Mesenchymal stem cell (in vitro differentiated cells and primary cell): Measurements from ENCODE around the gene ST3GAL5.

Experiments used
- DNase-seq: peaks from one replicate; pipeline ENCODE4 v3.0.0-alpha.2; 2013
- H2AFZ ChIP-seq: one replicate; pipeline ENCODE4 v1.6.1; 2013; ENCODE audit warnings: low read depth, mild to moderate bottlenecking, control low read depth, inconsistent platforms, low read length, moderate library complexity
- H2AK5ac ChIP-seq: 2 replicates; pipeline ENCODE4 v1.6.1; 2013; ENCODE audit warnings: low read length, moderate library complexity, mild to moderate bottlenecking, inconsistent platforms; ENCODE audit not compliant: severe bottlenecking
- H2BK120ac ChIP-seq: one replicate; pipeline ENCODE4 v1.6.1; 2013; ENCODE audit warnings: low read depth, mild to moderate bottlenecking, inconsistent platforms, low read length, moderate library complexity
- H2BK12ac ChIP-seq, 2 experiments: one replicate each; pipeline ENCODE4 v1.6.1; 2013; ENCODE audit warnings: inconsistent platforms in 2 of 2, low read length in 2 of 2, mild to moderate bottlenecking in 2 of 2, moderate library complexity in 2 of 2, control low read depth in 1 of 2
- H2BK15ac ChIP-seq: one replicate; pipeline ENCODE4 v1.6.1; 2013; ENCODE audit warnings: mild to moderate bottlenecking, low read depth, inconsistent platforms; ENCODE audit not compliant: poor library complexity, severe bottlenecking
- H2BK5ac ChIP-seq: 2 replicates; pipeline ENCODE4 v1.6.1; 2013; ENCODE audit warnings: low read depth, mild to moderate bottlenecking, low read length, control low read depth, inconsistent platforms; ENCODE audit not compliant: poor library complexity, severe bottlenecking
- H3K14ac ChIP-seq, 2 experiments: one replicate each; pipeline ENCODE4 v1.6.1; 2013; ENCODE audit warnings: inconsistent platforms in 2 of 2, low read length in 2 of 2, control low read depth in 1 of 2, mild to moderate bottlenecking in 1 of 2, moderate library complexity in 1 of 2
- H3K18ac ChIP-seq, 2 experiments: one replicate each; pipeline ENCODE4 v1.6.1; 2013; ENCODE audit warnings: inconsistent platforms in 2 of 2, low read length in 2 of 2, control low read depth in 1 of 2, low read depth in 1 of 2, mild to moderate bottlenecking in 1 of 2
- H3K23ac ChIP-seq, 2 experiments: one replicate each; pipeline ENCODE4 v1.6.1; 2013; ENCODE audit warnings: inconsistent platforms in 2 of 2, low read length in 2 of 2, mild to moderate bottlenecking in 2 of 2, moderate library complexity in 2 of 2, control low read depth in 1 of 2
- H3K27ac ChIP-seq: 2 replicates; pipeline ENCODE4 v1.5.1; 2013; ENCODE audit warnings: mild to moderate bottlenecking, moderate library complexity, low read length, control low read depth, inconsistent platforms; ENCODE audit not compliant: poor library complexity, severe bottlenecking
- H3K27me3 ChIP-seq, 2 experiments: 2 replicates each; pipeline versions ENCODE4 v1.6.1 to v1.7.0; 2013; ENCODE audit warnings: low read length in 2 of 2, mild to moderate bottlenecking in 2 of 2, moderate library complexity in 2 of 2, control low read depth in 1 of 2, inconsistent platforms in 1 of 2; ENCODE audit not compliant: control insufficient read depth in 1 of 2, insufficient read depth in 1 of 2
- H3K36me3 ChIP-seq, 2 experiments: 2 replicates each; pipeline versions ENCODE4 v1.6.1 to v1.7.0; 2013; ENCODE audit warnings: low read length in 2 of 2, control low read depth in 1 of 2, inconsistent platforms in 1 of 2, low read depth in 1 of 2, mild to moderate bottlenecking in 1 of 2; ENCODE audit not compliant: insufficient read depth in 2 of 2, control insufficient read depth in 1 of 2
- H3K4ac ChIP-seq, 2 experiments: one replicate each; pipeline ENCODE4 v1.6.1; 2013; ENCODE audit warnings: inconsistent platforms in 2 of 2, low read length in 2 of 2, mild to moderate bottlenecking in 2 of 2, moderate library complexity in 2 of 2, control low read depth in 1 of 2, low read depth in 1 of 2
- H3K4me1 ChIP-seq: 2 replicates; pipeline ENCODE4 v1.6.1; 2013; ENCODE audit warnings: low read depth, low read length, control low read depth; ENCODE audit not compliant: control insufficient read depth, insufficient read depth
- H3K4me2 ChIP-seq: 2 replicates; pipeline ENCODE4 v1.6.1; 2013; ENCODE audit warnings: low read length, mild to moderate bottlenecking, inconsistent platforms; ENCODE audit not compliant: poor library complexity, severe bottlenecking
- H3K4me3 ChIP-seq, 2 experiments: 2 replicates each; pipeline versions ENCODE4 v1.5.1 to v1.7.0; 2013; ENCODE audit warnings: low read length in 2 of 2, mild to moderate bottlenecking in 2 of 2, control low read depth in 1 of 2, low read depth in 1 of 2; ENCODE audit not compliant: insufficient read depth in 1 of 2
- H3K79me1 ChIP-seq: replicated peaks from 2 replicates; pipeline ENCODE4 v1.6.1; 2013; ENCODE audit warnings: mild to moderate bottlenecking, control low read depth, low read length, inconsistent platforms; ENCODE audit not compliant: poor library complexity, severe bottlenecking
- H3K9ac ChIP-seq: 2 replicates; pipeline ENCODE4 v1.7.0; 2013; ENCODE audit warnings: mild to moderate bottlenecking, low read length, moderate library complexity
- H3K9me3 ChIP-seq: 2 replicates; pipeline ENCODE4 v1.7.0; 2013; ENCODE audit warnings: mild to moderate bottlenecking, low read length; ENCODE audit not compliant: control insufficient read depth
- H4K8ac ChIP-seq: one replicate; pipeline ENCODE4 v1.6.1; 2013; ENCODE audit warnings: inconsistent platforms, mild to moderate bottlenecking, low read length, moderate library complexity
- H4K91ac ChIP-seq: one replicate; pipeline ENCODE4 v1.6.1; 2013; ENCODE audit warnings: mild to moderate bottlenecking, low read length, inconsistent platforms
- WGBS: methylation state at CpG from one replicate; pipeline ENCODE4 v1.1.7; 2013; ENCODE audit warnings: mixed read lengths; 5-methylcytosine and 5-hydroxymethylcytosine counted together

Gene ST3GAL5

GRCh38 chr2:85875350-85876050, 13.3 kb downstream of the ST3GAL5 start:
- no peak overlapping the region for H4K8ac ChIP-seq
- H3K4me3 ChIP-seq = no peak overlapping the region
- H3K36me3 ChIP-seq = peaks cover 0 to 33% of the 10 kb centered on the region in 2 experiments
- no peak overlapping the region for H3K4ac ChIP-seq
- H3K9me3 ChIP-seq = no peaks in the 10 kb centered on the region
- H4K91ac ChIP-seq = no peak overlapping the region
- H3K23ac ChIP-seq = no peak overlapping the region
- H2AK5ac ChIP-seq = no peak overlapping the region
- H2BK12ac ChIP-seq = no peak overlapping the region
- H3K4me2 ChIP-seq = no peak overlapping the region
- no peak overlapping the region for H2BK5ac ChIP-seq
- H3K4me1 ChIP-seq = peaks cover 9% of the 10 kb centered on the region
- H3K14ac ChIP-seq = no peak overlapping the region
- peaks cover 25% of the 10 kb centered on the region for H3K79me1 ChIP-seq
- no peak overlapping the region for H3K9ac ChIP-seq
- H2AFZ ChIP-seq = no peak overlapping the region
- H2BK15ac ChIP-seq = no peak overlapping the region
- 75% methylated on average over 5 of the region's 8 CpGs for WGBS
- no peak overlapping the region for H3K27ac ChIP-seq
- no peak for DNase-seq
- H3K27me3 ChIP-seq = no peaks in the 10 kb centered on the region
- H2BK120ac ChIP-seq = no peak overlapping the region
- peak overlapping the region in 1 of 2 experiments; percentile 16 for H3K18ac ChIP-seq

- no peak overlapping the region for H2BK120ac ChIP-seq
- H3K27ac ChIP-seq = no peak overlapping the region
- no peak for DNase-seq
- no peak overlapping the region for H2BK15ac ChIP-seq
- no peak overlapping the region for H3K4ac ChIP-seq
- H3K4me2 ChIP-seq = no peak overlapping the region
- no peaks in the 10 kb centered on the region for H3K27me3 ChIP-seq
- H4K8ac ChIP-seq = no peak overlapping the region
- no peak overlapping the region for H2AFZ ChIP-seq
- no peak overlapping the region for H2BK5ac ChIP-seq
- H4K91ac ChIP-seq = no peak overlapping the region
- H2BK12ac ChIP-seq = no peak overlapping the region
- peaks cover 5% of the 10 kb centered on the region for H3K4me1 ChIP-seq
- peaks cover 3 to 33% of the 10 kb centered on the region in 2 experiments for H3K36me3 ChIP-seq
- H3K4me3 ChIP-seq = no peak overlapping the region
- H3K79me1 ChIP-seq = peaks cover 32% of the 10 kb centered on the region
- no peak overlapping the region for H3K23ac ChIP-seq
- H2AK5ac ChIP-seq = no peak overlapping the region
- no peak overlapping the region for H3K18ac ChIP-seq
- H3K9ac ChIP-seq = no peak overlapping the region
- H3K9me3 ChIP-seq = no peaks in the 10 kb centered on the region
- WGBS = 96% methylated on average over 4 of the region's 4 CpGs
- H3K14ac ChIP-seq = no peak overlapping the region
These were observed 15.1 kb downstream of the ST3GAL5 start for GRCh38 chr2:85873679-85874078.

- H3K4me2 ChIP-seq = no peak overlapping the region
- no peak overlapping the region for H2BK12ac ChIP-seq
- no peak overlapping the region for H2BK5ac ChIP-seq
- H3K9me3 ChIP-seq = no peaks in the 10 kb centered on the region
- no peak overlapping the region for H3K14ac ChIP-seq
- H2BK120ac ChIP-seq = no peak overlapping the region
- H3K4me1 ChIP-seq = peaks cover 3% of the 10 kb centered on the region
- 92% methylated on average over 16 of the region's 16 CpGs for WGBS
- no peak overlapping the region for H3K4ac ChIP-seq
- no peak overlapping the region for H3K9ac ChIP-seq
- H2AFZ ChIP-seq = no peak overlapping the region
- no peaks in the 10 kb centered on the region for H3K27me3 ChIP-seq
- peaks cover 3 to 40% of the 10 kb centered on the region in 2 experiments for H3K36me3 ChIP-seq
- no peak overlapping the region for H2AK5ac ChIP-seq
- H4K91ac ChIP-seq = peak overlapping the region; percentile 30
- DNase-seq = no peak
- H3K79me1 ChIP-seq = peaks cover 34% of the 10 kb centered on the region
- H3K4me3 ChIP-seq = no peak overlapping the region
- H3K23ac ChIP-seq = no peak overlapping the region
- no peak overlapping the region for H3K18ac ChIP-seq
- no peak overlapping the region for H4K8ac ChIP-seq
- H2BK15ac ChIP-seq = no peak overlapping the region
- H3K27ac ChIP-seq = no peak overlapping the region
These were observed 16.1 kb downstream of the ST3GAL5 start for GRCh38 chr2:85872536-85873161.

GRCh38 chr2:85871494-85872164, 17.2 kb downstream of the ST3GAL5 start:
- Histone ChIP-seq H3K79me1 (peaks cover 35% of the 10 kb centered on the region), H3K27me3 (no peaks in the 10 kb centered on the region), H3K4me2 (no peak overlapping the region), H2BK15ac (no peak overlapping the region), H3K18ac (no peak overlapping the region), H4K91ac (no peak overlapping the region), H3K4me3 (no peak overlapping the region), H2BK5ac (no peak overlapping the region), H3K23ac (peak overlapping the region in 1 of 2 experiments; percentile 2), H2BK120ac (no peak overlapping the region), H3K14ac (peak overlapping the region in 1 of 2 experiments; percentile 83), H3K9ac (no peak overlapping the region), H3K9me3 (no peaks in the 10 kb centered on the region), H2AFZ (no peak overlapping the region), H2BK12ac (peak overlapping the region in 1 of 2 experiments; percentile 57), H2AK5ac (no peak overlapping the region), H3K4me1 (peaks cover 3% of the 10 kb centered on the region), H3K4ac (no peak overlapping the region), H3K27ac (no peak overlapping the region), H3K36me3 (peaks cover 3 to 38% of the 10 kb centered on the region in 2 experiments), H4K8ac (no peak overlapping the region)
- no peak for DNase-seq
- WGBS = 96% methylated on average over 5 of the region's 6 CpGs
